Activated CD8-positive, alpha-beta T cell treated with anti-CD3 and anti-CD28 coated beads for 36 hours (primary cell): ENCODE measurements around the gene NDUFAF7. TPM values are rescaled to one million over a fixed set of nuclear protein-coding genes. Genes with fewer than 3 reads are reported as not detected.

Source experiments
- ATAC-seq: fragments of 200-7000 bp; cut with Tn5 transposase; one replicate; pipeline ENCODE4 v1.10.0; 2021; ENCODE audit warnings: mild to moderate bottlenecking, moderate library complexity
- CTCF ChIA-PET: fragments of 350-600 bp; sonication (Branson Sonifier 250); formaldehyde crosslinking; loops from one replicate; lab custom pipeline; 2021; ENCODE audit warnings: antibody characterized with exemption; lab: Charles Lee
- POLR2A ChIA-PET: fragments of 350-600 bp; sonication (Branson Sonifier 250); formaldehyde crosslinking; loops from one replicate; lab custom pipeline; 2021; ENCODE audit warnings: antibody characterized with exemption; lab: Charles Lee
- DNase-seq: peaks from one replicate; pipeline ENCODE4 v3.0.0-alpha.2; 2020
- H3K27ac Mint-ChIP-seq: one replicate; pipeline ENCODE4 v1.8.0; 2021; ENCODE audit warnings: mild to moderate bottlenecking, mixed read lengths
- H3K27me3 Mint-ChIP-seq: one replicate; pipeline ENCODE4 v1.8.0; 2021; ENCODE audit warnings: mixed read lengths
- H3K36me3 Mint-ChIP-seq: one replicate; pipeline ENCODE4 v1.8.0; 2021; ENCODE audit warnings: low read depth, mixed read lengths
- H3K4me1 Mint-ChIP-seq: one replicate; pipeline ENCODE4 v1.8.0; 2021; ENCODE audit warnings: low read depth, mixed read lengths
- H3K4me3 Mint-ChIP-seq: one replicate; pipeline ENCODE4 v1.8.0; 2021; ENCODE audit warnings: mild to moderate bottlenecking, moderate library complexity, mixed read lengths
- H3K9me3 Mint-ChIP-seq: one replicate; pipeline ENCODE4 v1.8.0; 2021; ENCODE audit warnings: mixed read lengths
- CTCF ChIP-seq: fragments of 200-600 bp; IDR thresholded peaks from one replicate; pipeline ENCODE4 v1.8.0; 2022; ENCODE audit warnings: antibody characterized with exemption, mild to moderate bottlenecking
- intact Hi-C: fragments of 100-400 bp; cut with micrococcal nuclease; formaldehyde crosslinking; loops from one replicate; pipeline ENCODE4 v1.10.0; 2022
- total RNA-seq, 2 experiments: library from RNA; stranded (reverse); gene quantifications; one replicate each; pipeline ENCODE4 v1.2.3, GENCODE V29; 2021

The NDUFAF7 gene
- total RNA-seq, 2 experiments from 2014 or later = 18.4 to 22.5 TPM

GRCh38 chr2:37276291-37276690 lies 44.8 kb downstream of the NDUFAF7 start:
- H3K27ac Mint-ChIP-seq = no peak overlapping the region
- H3K4me1 Mint-ChIP-seq = peaks cover 5% of the 10 kb centered on the region
- no peaks in the 10 kb centered on the region for H3K27me3 Mint-ChIP-seq
- CTCF ChIA-PET = interaction anchor here (1.1 kb wide), 1 partner anchor 12 kb away, joined by 3 read pairs; no protein-coding TSS in a partner anchor
- POLR2A ChIA-PET = no interaction called here
- ATAC-seq (no peak), DNase-seq (no peak)
- peaks cover 10% of the 10 kb centered on the region for H3K36me3 Mint-ChIP-seq
- H3K9me3 Mint-ChIP-seq = no peaks in the 10 kb centered on the region
- TF ChIP-seq CTCF = no peak
- intact Hi-C loops = no loop called here
- no peak overlapping the region for H3K4me3 Mint-ChIP-seq

GRCh38 chr2:37281916-37282315 lies 50.5 kb downstream of the NDUFAF7 start:
- no peak for TF ChIP-seq CTCF
- ChIA-PET CTCF (interaction anchor here (0.7 kb wide), 1 partner anchor 132 kb away, joined by 3 read pairs; no protein-coding TSS in a partner anchor), POLR2A (no interaction called here)
- Mint-ChIP-seq H3K27me3 (no peaks in the 10 kb centered on the region), H3K4me1 (peaks cover 5% of the 10 kb centered on the region), H3K9me3 (no peaks in the 10 kb centered on the region), H3K27ac (no peak overlapping the region), H3K4me3 (no peak overlapping the region), H3K36me3 (peaks cover 15% of the 10 kb centered on the region)
- ATAC-seq (no peak), DNase-seq (no peak)
- intact Hi-C loops = no loop called here

GRCh38 chr2:37282746-37283145 lies 51.3 kb downstream of the NDUFAF7 start:
- Mint-ChIP-seq H3K27me3 (no peaks in the 10 kb centered on the region), H3K9me3 (no peaks in the 10 kb centered on the region), H3K4me3 (no peak overlapping the region), H3K4me1 (peaks cover 5% of the 10 kb centered on the region), H3K36me3 (peaks cover 22% of the 10 kb centered on the region), H3K27ac (no peak overlapping the region)
- intact Hi-C loops = no loop called here
- no peak for DNase-seq
- ATAC-seq = no peak
- CTCF ChIA-PET = no interaction called here
- POLR2A ChIA-PET = no interaction called here
- TF ChIP-seq CTCF = no peak

- H3K4me3 Mint-ChIP-seq = no peak overlapping the region
- ChIA-PET POLR2A (interaction anchor here (1.4 kb wide), 1 partner anchor 17 kb away, joined by 3 read pairs; no protein-coding TSS in a partner anchor), CTCF (no interaction called here)
- peaks cover 25% of the 10 kb centered on the region for H3K36me3 Mint-ChIP-seq
- no peaks in the 10 kb centered on the region for H3K27me3 Mint-ChIP-seq
- no peaks in the 10 kb centered on the region for H3K9me3 Mint-ChIP-seq
- H3K27ac Mint-ChIP-seq = no peak overlapping the region
- ATAC-seq (no peak), DNase-seq (no peak)
- intact Hi-C loops = no loop called here
- TF ChIP-seq CTCF = no peak
- peaks cover 5% of the 10 kb centered on the region for H3K4me1 Mint-ChIP-seq
Observed at GRCh38 chr2:37283207-37283606, 51.7 kb downstream of the NDUFAF7 start.

GRCh38 chr2:37284381-37284780 lies 52.9 kb downstream of the NDUFAF7 start:
- POLR2A ChIA-PET = interaction anchor here (1.4 kb wide), 1 partner anchor 18 kb away, joined by 3 read pairs; no protein-coding TSS in a partner anchor
- DNase-seq = no peak
- intact Hi-C loops = no loop called here
- Mint-ChIP-seq H3K27me3 (no peaks in the 10 kb centered on the region), H3K36me3 (peaks cover 25% of the 10 kb centered on the region), H3K27ac (no peak overlapping the region), H3K4me3 (no peak overlapping the region), H3K9me3 (no peaks in the 10 kb centered on the region), H3K4me1 (no peaks in the 10 kb centered on the region)
- ATAC-seq = no peak
- no peak for TF ChIP-seq CTCF
- CTCF ChIA-PET = interaction anchor here (0.8 to 2.0 kb wide), 4 partner anchors 47 to 607 kb away, joined by 3 to 11 read pairs (median 3); no protein-coding TSS in a partner anchor
